HEK293 (cell line): Measurements from ENCODE around the gene RNF224.

Experiments
- BCL11B ChIP-seq: fragments of 450-650 bp; formaldehyde crosslinking; IDR thresholded peaks from 2 replicates; pipeline ENCODE4 v1.5.1; 2016; ENCODE audit warnings: low read depth, missing biosample characterization, missing genetic modification characterization
- CTCF ChIP-seq: fragments of 450-650 bp; formaldehyde crosslinking; IDR thresholded peaks from 2 replicates; pipeline ENCODE4 v1.5.1; 2016; ENCODE audit warnings: missing biosample characterization, missing genetic modification characterization
- FEZF1 ChIP-seq: fragments of 450-650 bp; formaldehyde crosslinking; IDR thresholded peaks from 2 replicates; pipeline ENCODE4 v1.5.1; 2016; ENCODE audit warnings: missing biosample characterization, missing genetic modification characterization
- KLF8 ChIP-seq: fragments of 450-650 bp; formaldehyde crosslinking; IDR thresholded peaks from 2 replicates; pipeline ENCODE4 v1.5.1; 2016; ENCODE audit warnings: missing biosample characterization, missing genetic modification characterization
- KLF9 ChIP-seq: fragments of 450-650 bp; formaldehyde crosslinking; IDR thresholded peaks from 2 replicates; pipeline ENCODE4 v1.5.1; 2016; ENCODE audit warnings: missing biosample characterization, missing genetic modification characterization, low read depth
- PRDM6 ChIP-seq: fragments of 450-650 bp; formaldehyde crosslinking; IDR thresholded peaks from 2 replicates; pipeline ENCODE4 v1.5.1; 2017; ENCODE audit warnings: missing biosample characterization, missing genetic modification characterization
- SCRT2 ChIP-seq: fragments of 450-650 bp; formaldehyde crosslinking; IDR thresholded peaks from 2 replicates; pipeline ENCODE4 v1.5.1; 2016; ENCODE audit warnings: missing biosample characterization, missing genetic modification characterization
- ZBTB10 ChIP-seq: fragments of 450-650 bp; formaldehyde crosslinking; IDR thresholded peaks from 2 replicates; pipeline ENCODE4 v1.5.1; 2016; ENCODE audit warnings: missing biosample characterization, missing genetic modification characterization
- ZBTB26 ChIP-seq: fragments of 450-650 bp; formaldehyde crosslinking; optimal IDR thresholded peaks from 2 replicates; pipeline ENCODE3; 2016; ENCODE audit warnings: missing biosample characterization, mild to moderate bottlenecking, missing genetic modification characterization
- ZFP37 ChIP-seq: fragments of 450-650 bp; formaldehyde crosslinking; IDR thresholded peaks from 2 replicates; pipeline ENCODE4 v1.5.1; 2016; ENCODE audit warnings: missing biosample characterization, missing genetic modification characterization
- ZNF155 ChIP-seq: fragments of 450-650 bp; formaldehyde crosslinking; IDR thresholded peaks from 2 replicates; pipeline ENCODE4 v1.5.1; 2016; ENCODE audit warnings: missing biosample characterization, missing genetic modification characterization
- ZNF169 ChIP-seq: fragments of 450-650 bp; formaldehyde crosslinking; IDR thresholded peaks from 2 replicates; pipeline ENCODE4 v1.5.1; 2016; ENCODE audit warnings: missing biosample characterization, missing genetic modification characterization
- ZNF266 ChIP-seq: fragments of 450-650 bp; formaldehyde crosslinking; IDR thresholded peaks from 2 replicates; pipeline ENCODE4 v1.5.1; 2016; ENCODE audit warnings: missing biosample characterization, missing genetic modification characterization, low read depth
- ZNF341 ChIP-seq: fragments of 450-650 bp; formaldehyde crosslinking; IDR thresholded peaks from 2 replicates; pipeline ENCODE4; 2016; ENCODE audit warnings: low read depth, missing biosample characterization, missing genetic modification characterization
- ZNF362 ChIP-seq: fragments of 450-650 bp; formaldehyde crosslinking; IDR thresholded peaks from 2 replicates; pipeline ENCODE4 v1.5.1; 2016; ENCODE audit warnings: missing biosample characterization, missing genetic modification characterization
- ZNF449 ChIP-seq: fragments of 450-650 bp; formaldehyde crosslinking; IDR thresholded peaks from 2 replicates; pipeline ENCODE4 v1.5.1; 2017; ENCODE audit warnings: missing biosample characterization, mild to moderate bottlenecking, missing genetic modification characterization, moderate library complexity
- ZNF571 ChIP-seq: fragments of 450-650 bp; formaldehyde crosslinking; IDR thresholded peaks from 2 replicates; pipeline ENCODE4 v1.5.0; 2017; ENCODE audit warnings: missing biosample characterization, missing genetic modification characterization
- ZNF645 ChIP-seq: fragments of 450-650 bp; formaldehyde crosslinking; IDR thresholded peaks from 2 replicates; pipeline ENCODE4; 2016; ENCODE audit warnings: missing biosample characterization, missing genetic modification characterization
- ZNF660 ChIP-seq: fragments of 450-650 bp; IDR thresholded peaks from 2 replicates; pipeline ENCODE4 v1.5.1; 2018; ENCODE audit warnings: missing biosample characterization, mild to moderate bottlenecking, missing genetic modification characterization
- ZNF670 ChIP-seq: fragments of 450-650 bp; formaldehyde crosslinking; IDR thresholded peaks from 2 replicates; pipeline ENCODE4 v1.5.1; 2016; ENCODE audit warnings: missing biosample characterization, missing genetic modification characterization, low read depth
- ZNF677 ChIP-seq: fragments of 450-650 bp; IDR thresholded peaks from 2 replicates; pipeline ENCODE4 v1.5.0; 2018; ENCODE audit warnings: missing biosample characterization, mild to moderate bottlenecking, missing genetic modification characterization, moderate library complexity
- ZNF692 ChIP-seq: fragments of 450-650 bp; formaldehyde crosslinking; IDR thresholded peaks from 2 replicates; pipeline ENCODE4 v1.5.1; 2016; ENCODE audit warnings: missing biosample characterization, missing genetic modification characterization
- ZNF704 ChIP-seq: fragments of 450-650 bp; formaldehyde crosslinking; IDR thresholded peaks from 2 replicates; pipeline ENCODE4 v1.5.1; 2016; ENCODE audit warnings: missing biosample characterization, missing genetic modification characterization
- ZNF707 ChIP-seq: fragments of 450-650 bp; formaldehyde crosslinking; IDR thresholded peaks from 2 replicates; pipeline ENCODE4 v1.5.1; 2016; ENCODE audit warnings: missing biosample characterization, missing genetic modification characterization
- ZXDB ChIP-seq: fragments of 450-650 bp; formaldehyde crosslinking; IDR thresholded peaks from 2 replicates; pipeline ENCODE4 v1.5.1; 2016; ENCODE audit warnings: missing biosample characterization, missing genetic modification characterization

The RNF224 gene

GRCh38 chr9:137241490-137242268, 14.4 kb downstream of the RNF224 start (continued):
- no peak for TF ChIP-seq CTCF (tag by site-specific recombination)
- TF ChIP-seq ZNF362, result no peak
- no peak for TF ChIP-seq FEZF1 (tag by site-specific recombination)
- TF ChIP-seq ZBTB10 (tag by site-specific recombination), result no peak
- peak; percentile 37 for TF ChIP-seq ZBTB26 (tag by site-specific recombination)
- TF ChIP-seq ZNF692 (tag by site-specific recombination), result no peak
- TF ChIP-seq ZNF707 (tag by site-specific recombination), result no peak
- TF ChIP-seq ZNF677 (tag by site-specific recombination), result no peak
- no peak for TF ChIP-seq ZNF704 (tag by site-specific recombination)
- peak; percentile 47; the same call in 1 of the 2 replicates for TF ChIP-seq ZNF341
- no peak for TF ChIP-seq ZNF449
- TF ChIP-seq ZNF169 (tag by site-specific recombination), result no peak
- TF ChIP-seq ZNF571 (tag by site-specific recombination), result no peak
- TF ChIP-seq ZNF266, result no peak
- 0 out of 2 replicates have a peak, but pooled peaks have one; percentile 2 for TF ChIP-seq ZNF660 (tag by site-specific recombination)
- TF ChIP-seq ZFP37 (tag by site-specific recombination), result 0 out of 2 replicates have a peak, but pooled peaks have one; percentile 38
- no peak for TF ChIP-seq SCRT2 (tag by site-specific recombination)
- no peak for TF ChIP-seq KLF9 (tag by site-specific recombination)
- no peak for TF ChIP-seq ZNF670 (tag by site-specific recombination)
- peak; percentile 44; the same call in 1 of the 2 replicates for TF ChIP-seq BCL11B
- TF ChIP-seq KLF8 (tag by site-specific recombination), result peak; percentile 57
- TF ChIP-seq PRDM6 (tag by site-specific recombination), result no peak
- TF ChIP-seq ZNF155 (tag by site-specific recombination), result no peak
- TF ChIP-seq ZXDB, result 0 out of 2 replicates have a peak, but pooled peaks have one; percentile 21
- TF ChIP-seq ZNF645, result no peak
